Mucosa of rectum (tissue), 2 donors: ENCODE data around the gene AP2M1.
A peak's percentile ranks its signal among the peaks of the same experiment; 100 is the strongest.

Source experiments
- H3K27ac ChIP-seq, 2 donors: one replicate each; pipeline ENCODE4 v1.7.0; 2013; ENCODE audit warnings: inconsistent platforms in 2 of 2, low read depth in 2 of 2, low read length in 2 of 2
- H3K27me3 ChIP-seq, 2 donors: one replicate each; pipeline ENCODE4 v1.7.0; 2013; ENCODE audit warnings: low read length in 2 of 2; ENCODE audit not compliant: control insufficient read depth in 2 of 2, insufficient read depth in 2 of 2
- H3K36me3 ChIP-seq, 2 donors: one replicate each; pipeline ENCODE4 v1.7.0; 2013; ENCODE audit warnings: low read length in 2 of 2; ENCODE audit not compliant: control insufficient read depth in 2 of 2, insufficient read depth in 2 of 2
- H3K4me1 ChIP-seq, 2 donors: one replicate each; pipeline ENCODE4 v1.7.0; 2013; ENCODE audit warnings: low read length in 2 of 2, mild to moderate bottlenecking in 1 of 2; ENCODE audit not compliant: control insufficient read depth in 2 of 2, insufficient read depth in 2 of 2
- H3K4me3 ChIP-seq, 2 donors: one replicate each; pipeline ENCODE4 v1.7.0; 2013; ENCODE audit warnings: low read length in 2 of 2
- H3K9ac ChIP-seq, 2 donors: one replicate each; pipeline ENCODE4 v1.7.0; 2013; ENCODE audit warnings: low read length in 2 of 2, low read depth in 1 of 2, mild to moderate bottlenecking in 1 of 2
- H3K9me3 ChIP-seq, 2 donors: one replicate each; pipeline ENCODE4 v1.7.0; 2013; ENCODE audit warnings: low read length in 2 of 2; ENCODE audit not compliant: control insufficient read depth in 2 of 2
- donor health status: healthy.
- donor health status: Normal muscosa, but diverticular disease.

The AP2M1 gene

DNA sequence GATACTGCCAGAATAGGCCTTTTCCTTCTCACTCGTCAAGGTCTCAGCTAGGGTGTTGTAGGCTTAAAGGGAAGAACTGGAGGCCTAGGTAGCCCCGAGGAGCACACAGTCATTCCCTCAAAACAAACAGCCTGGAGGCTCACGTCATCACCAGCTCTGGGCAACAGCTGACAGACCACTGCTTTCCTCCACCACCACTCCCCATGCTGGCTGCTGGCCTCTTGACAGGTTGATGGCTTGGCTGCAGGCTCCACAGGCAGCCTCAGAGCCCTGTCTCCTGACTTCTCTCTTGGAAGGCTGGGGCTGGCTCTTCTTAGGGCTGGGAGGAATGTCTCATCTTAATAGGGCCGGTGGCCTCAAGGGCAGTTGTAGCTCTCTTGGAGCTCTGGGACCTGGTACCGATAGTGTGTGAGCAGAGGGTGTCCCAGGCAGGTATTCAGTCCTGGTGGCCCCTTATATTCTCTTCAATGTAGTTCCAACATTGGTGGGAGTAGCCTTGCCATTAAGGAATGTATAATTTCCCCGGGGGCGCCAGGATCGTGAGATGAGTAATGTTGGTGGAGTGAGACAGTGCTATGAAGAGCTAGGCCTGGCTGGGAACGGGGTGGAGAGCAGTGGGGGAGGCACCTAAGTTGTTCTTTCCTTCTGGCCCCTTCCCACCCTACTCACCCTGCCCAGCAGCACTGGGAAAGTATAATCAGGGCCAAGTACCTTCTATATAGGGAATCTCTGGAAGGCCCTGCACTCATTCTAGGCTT lies 6.1 kb upstream of the AP2M1 start:
- no peak overlapping the region for H3K9ac ChIP-seq
- peaks cover 58 to 65% of the 10 kb centered on the region in 2 donors for H3K36me3 ChIP-seq
- H3K27ac ChIP-seq = no peak overlapping the region
- no peaks in the 10 kb centered on the region for H3K9me3 ChIP-seq
- H3K4me1 ChIP-seq = no peaks in the 10 kb centered on the region
- no peak overlapping the region for H3K4me3 ChIP-seq
- H3K27me3 ChIP-seq = no peaks in the 10 kb centered on the region

- Histone ChIP-seq H3K4me3 (no peak overlapping the region), H3K9me3 (no peaks in the 10 kb centered on the region), H3K4me1 (no peaks in the 10 kb centered on the region), H3K36me3 (peaks cover 42 to 51% of the 10 kb centered on the region in 2 donors), H3K27ac (no peak overlapping the region), H3K9ac (no peak overlapping the region), H3K27me3 (no peaks in the 10 kb centered on the region)
Observed at GRCh38 chr3:184169896-184170875, 4.5 kb upstream of the AP2M1 start.

DNA sequence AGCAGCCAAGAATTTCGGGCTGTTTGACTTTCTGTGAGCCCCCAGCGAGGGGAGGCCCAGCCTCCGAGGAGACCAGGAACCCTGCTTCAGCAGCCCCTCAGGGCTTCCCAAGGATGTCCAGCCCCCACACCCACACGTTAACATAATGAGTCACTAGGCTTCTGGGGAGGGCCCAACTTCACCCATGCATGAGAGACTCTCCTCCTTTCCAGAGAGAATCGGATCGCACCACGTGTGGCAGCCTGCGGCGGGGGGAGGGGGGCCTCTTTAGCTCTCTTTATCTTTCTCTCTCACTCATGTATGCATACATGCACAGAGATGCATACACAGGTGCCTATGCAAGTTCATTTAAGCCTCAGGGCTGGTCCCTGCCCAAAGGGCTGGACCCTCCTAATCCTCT lies 3.1 kb upstream of the AP2M1 start:
- H3K36me3 ChIP-seq = peaks cover 28 to 37% of the 10 kb centered on the region in 2 donors
- peaks cover 8 to 10% of the 10 kb centered on the region in 2 donors for H3K4me1 ChIP-seq
- H3K4me3 ChIP-seq = no peak overlapping the region
- no peak overlapping the region for H3K9ac ChIP-seq
- no peak overlapping the region for H3K27ac ChIP-seq
- H3K27me3 ChIP-seq = no peaks in the 10 kb centered on the region
- H3K9me3 ChIP-seq = no peaks in the 10 kb centered on the region

GRCh38 chr3:184172681-184173373 lies 1.8 kb upstream of the AP2M1 start:
- peaks cover 15 to 18% of the 10 kb centered on the region in 2 donors for H3K4me1 ChIP-seq
- H3K36me3 ChIP-seq = peaks cover 22 to 33% of the 10 kb centered on the region in 2 donors
- H3K27ac ChIP-seq = no peak overlapping the region

GRCh38 chr3:184173374-184173722 lies 1.3 kb upstream of the AP2M1 start:
- Histone ChIP-seq H3K9ac (no peak overlapping the region), H3K4me1 (peaks cover 17 to 21% of the 10 kb centered on the region in 2 donors), H3K9me3 (no peaks in the 10 kb centered on the region), H3K27ac (peak overlapping the region in 1 of 2 donors; percentile 46), H3K27me3 (no peaks in the 10 kb centered on the region), H3K4me3 (no peak overlapping the region), H3K36me3 (peaks cover 23 to 33% of the 10 kb centered on the region in 2 donors)

More at GRCh38 chr3:184172681-184173373, 1.8 kb upstream of the AP2M1 start:
- no peaks in the 10 kb centered on the region for H3K27me3 ChIP-seq
- H3K4me3 ChIP-seq = no peak overlapping the region
- H3K9me3 ChIP-seq = no peaks in the 10 kb centered on the region
- H3K9ac ChIP-seq = no peak overlapping the region

DNA sequence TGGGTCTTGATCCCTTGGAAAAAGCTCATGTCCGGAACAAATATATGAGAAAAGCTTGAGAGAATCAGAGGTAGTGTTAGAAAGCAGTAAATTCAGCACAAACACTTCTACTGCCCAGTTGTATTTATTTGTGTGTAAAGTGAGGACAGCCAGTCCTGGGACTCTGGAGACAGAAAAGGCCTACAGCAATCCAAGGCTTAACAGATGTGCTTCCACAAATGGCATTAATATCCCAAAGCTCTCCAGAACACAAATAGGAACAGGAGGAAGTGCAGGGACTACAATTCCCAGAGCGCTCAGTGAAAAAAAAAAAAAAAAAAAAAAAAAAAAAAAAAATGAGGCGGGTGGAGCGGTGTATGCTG lies 390 bp upstream of the AP2M1 start:
- H3K36me3 ChIP-seq = peaks cover 28 to 41% of the 10 kb centered on the region in 2 donors
- H3K4me1 ChIP-seq = peaks cover 17 to 21% of the 10 kb centered on the region in 2 donors
- no peak overlapping the region for H3K9ac ChIP-seq
- H3K27me3 ChIP-seq = no peaks in the 10 kb centered on the region
- H3K4me3 ChIP-seq = peak overlapping the region in 1 of 2 donors; percentile 45
- H3K27ac ChIP-seq = peak overlapping the region; percentile 46 to 63
- no peaks in the 10 kb centered on the region for H3K9me3 ChIP-seq

GRCh38 chr3:184175506-184175905 lies 851 bp downstream of the AP2M1 start:
- H3K27ac ChIP-seq = peak overlapping the region; percentile 85 to 89
- no peaks in the 10 kb centered on the region for H3K9me3 ChIP-seq
- peak overlapping the region; percentile 95 to 96 for H3K9ac ChIP-seq
- peaks cover 32 to 53% of the 10 kb centered on the region in 2 donors for H3K36me3 ChIP-seq
- H3K27me3 ChIP-seq = no peaks in the 10 kb centered on the region
- peaks cover 17 to 21% of the 10 kb centered on the region in 2 donors for H3K4me1 ChIP-seq
- H3K4me3 ChIP-seq = peak overlapping the region; percentile 89 to 90

DNA sequence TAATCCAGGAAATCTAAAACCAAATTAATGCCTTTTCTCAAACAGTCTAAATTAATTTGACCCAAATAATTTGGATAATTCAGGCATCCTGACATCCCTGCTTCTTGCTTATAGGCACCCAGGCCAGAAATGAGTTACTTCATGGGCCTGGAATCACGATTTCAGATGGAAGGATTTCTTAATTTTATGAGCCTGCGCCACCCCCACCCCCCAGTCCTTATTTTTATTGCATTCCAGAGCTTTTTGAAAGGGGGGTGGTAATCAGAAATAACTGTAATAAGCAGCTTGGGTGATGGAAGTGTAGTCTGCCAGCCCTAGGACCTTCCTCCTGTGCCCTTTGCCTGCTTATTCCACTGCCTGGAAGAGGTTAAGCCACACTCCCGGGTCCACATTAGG lies 1.3 kb downstream of the AP2M1 start:
- Histone ChIP-seq H3K9me3 (no peaks in the 10 kb centered on the region), H3K9ac (peak overlapping the region; percentile 95 to 96), H3K36me3 (peaks cover 35 to 54% of the 10 kb centered on the region in 2 donors), H3K4me1 (peaks cover 17 to 21% of the 10 kb centered on the region in 2 donors), H3K27ac (peak overlapping the region; percentile 85 to 89), H3K27me3 (no peaks in the 10 kb centered on the region), H3K4me3 (peak overlapping the region; percentile 89 to 90)

DNA sequence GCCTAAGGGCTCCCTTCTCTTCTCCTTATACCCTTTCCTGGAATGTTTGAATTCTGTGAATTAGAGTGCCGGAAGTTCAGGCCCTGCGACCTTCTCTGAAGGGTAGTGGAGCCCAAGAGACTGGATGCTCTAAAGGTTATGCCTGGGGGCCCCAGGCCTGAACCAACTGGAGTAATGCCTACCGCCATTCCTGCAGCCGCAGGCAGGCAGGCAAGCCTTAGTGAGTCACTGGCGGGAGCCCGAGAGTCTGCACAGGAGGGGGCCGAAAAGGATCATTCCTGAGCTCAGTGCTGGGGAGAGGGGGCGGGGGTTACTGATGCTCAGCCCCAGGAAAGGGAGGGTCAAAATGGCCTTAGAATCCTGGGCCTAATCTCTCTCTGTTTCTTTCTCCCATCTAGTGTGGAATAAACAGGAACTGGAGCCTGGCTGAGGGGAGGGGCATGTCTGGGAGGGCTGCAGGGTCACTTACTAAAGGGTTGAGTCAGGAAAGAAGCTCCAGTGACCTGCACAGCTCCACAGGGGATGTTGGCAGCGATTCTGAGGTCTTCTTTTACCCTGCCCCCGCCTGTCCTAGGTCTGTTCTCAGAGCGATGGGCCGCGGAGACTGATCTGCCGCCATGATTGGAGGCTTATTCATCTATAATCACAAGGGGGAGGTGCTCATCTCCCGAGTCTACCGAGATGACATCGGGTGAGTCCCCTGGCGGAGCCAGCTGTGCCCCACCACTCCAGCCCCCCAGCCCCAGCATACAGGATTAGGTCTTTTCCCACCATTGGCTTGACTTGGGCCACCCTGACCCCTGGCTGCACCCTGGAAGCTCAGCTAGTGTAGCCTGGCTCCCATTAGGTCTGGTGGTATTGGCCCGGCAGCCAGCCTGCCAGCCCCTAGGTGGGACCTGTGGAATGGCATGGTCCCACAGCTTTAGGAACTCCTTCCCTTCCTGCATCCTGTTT lies 2.0 kb downstream of the AP2M1 start:
- H3K4me3 ChIP-seq = peak overlapping the region; percentile 89 to 90
- peaks cover 37 to 55% of the 10 kb centered on the region in 2 donors for H3K36me3 ChIP-seq
- H3K9ac ChIP-seq = peak overlapping the region; percentile 47 to 95
- peak overlapping the region; percentile 85 to 89 for H3K27ac ChIP-seq
- H3K4me1 ChIP-seq = peaks cover 17 to 21% of the 10 kb centered on the region in 2 donors
- H3K9me3 ChIP-seq = no peaks in the 10 kb centered on the region
- H3K27me3 ChIP-seq = no peaks in the 10 kb centered on the region
